Dermis microvascular lymphatic vessel endothelial cell (primary cell): Measurements from ENCODE around the gene IGFL2. TPM values are rescaled to one million over a fixed set of nuclear protein-coding genes. Genes with fewer than 3 reads are reported as not detected.
"Not testable (repeated sequence)": the region's sequence is repeated elsewhere in the genome, so short reads cannot be mapped to it uniquely, and the experiment has no call there.

Experiments used
- DNase-seq, 2 donors: peaks; one replicate each; pipeline versions ENCODE4 v3.0.0 to v3.0.0-alpha.2; 2010; ENCODE audit warnings: low read depth in 2 of 2
- total RNA-seq: library from RNA; depleted of rRNA; stranded (reverse); fragments of >200 nt; gene quantifications from 2 replicates; pipeline ENCODE4 v1.2.1, GENCODE V29; 2014

IGFL2 gene
- total RNA-seq, 1 donor from 2014 or later, result not detected

GRCh38 chr19:46141421-46141820 lies 6.6 kb upstream of the IGFL2 start:
- DNase-seq, result no peak

GRCh38 chr19:46142294-46142693 lies 5.7 kb upstream of the IGFL2 start:
- no peak for DNase-seq

- peak; percentile 47 to 68 for DNase-seq
Observed at GRCh38 chr19:46144756-46145155, 3.3 kb upstream of the IGFL2 start.

GRCh38 chr19:46147166-46147740 lies 785 bp upstream of the IGFL2 start:
- no peak for DNase-seq

GRCh38 chr19:46150606-46151005 lies 2.6 kb downstream of the IGFL2 start:
- DNase-seq, result no peak

- DNase-seq, result no peak
Observed at GRCh38 chr19:46155237-46155636, 7.2 kb downstream of the IGFL2 start.

GRCh38 chr19:46159418-46160232 lies 11.6 kb downstream of the IGFL2 start:
- no peak for DNase-seq

- no peak for DNase-seq
Observed at GRCh38 chr19:46160233-46160775, 12.3 kb downstream of the IGFL2 start.

- not testable (repeated sequence) for DNase-seq
Observed at GRCh38 chr19:46161642-46162257, 13.7 kb downstream of the IGFL2 start.

- no peak for DNase-seq
Observed at GRCh38 chr19:46162731-46163130, 14.7 kb downstream of the IGFL2 start.

- no peak for DNase-seq
Observed at GRCh38 chr19:46173886-46174480, 25.9 kb downstream of the IGFL2 start.

GRCh38 chr19:46176116-46176860 lies 28.2 kb downstream of the IGFL2 start:
- no peak for DNase-seq

GRCh38 chr19:46179076-46179759 lies 31.2 kb downstream of the IGFL2 start:
- no peak for DNase-seq

GRCh38 chr19:46180701-46181387 lies 32.8 kb downstream of the IGFL2 start:
- DNase-seq, result peak in 1 of 2 donors; percentile 9

- no peak for DNase-seq
Observed at GRCh38 chr19:46181388-46181779, 33.3 kb downstream of the IGFL2 start.

- no peak for DNase-seq
Observed at GRCh38 chr19:46182476-46182875, 34.4 kb downstream of the IGFL2 start.

- DNase-seq, result not testable (repeated sequence)
Observed at GRCh38 chr19:46184775-46185710, 37.0 kb downstream of the IGFL2 start.

- no peak for DNase-seq
Observed at GRCh38 chr19:46186101-46186716, 38.2 kb downstream of the IGFL2 start.

GRCh38 chr19:46186717-46187101 lies 38.7 kb downstream of the IGFL2 start:
- DNase-seq, result no peak
